Measurements from ENCODE around the gene GOSR1. TPM values are rescaled to one million over a fixed set of nuclear protein-coding genes. Genes with fewer than 3 reads are reported as not detected.
"Not testable (repeated sequence)": the region's sequence is repeated elsewhere in the genome, so short reads cannot be mapped to it uniquely, and the experiment has no call there.

The GOSR1 gene
- total RNA-seq, 2 experiments from 2014 or later = 43.2 to 45.6 TPM

GRCh38 chr17:30565073-30565935 is 88.1 kb downstream of the GOSR1 start:
- TF ChIP-seq CTCF (IDR thresholded peaks at IDR 0.05) = no peak
- Histone ChIP-seq H3K4me1 (ENCODE audit: insufficient read depth, low read length) (no peaks in the 10 kb centered on the region), H3K4me3 (ENCODE audit: low read length) (no peak overlapping the region), H3K27me3 (ENCODE audit: control insufficient read depth in 1 of 2, insufficient read depth in 2 of 2, low read length in 2 of 2) (no peaks in the 10 kb centered on the region), H3K27ac (ENCODE audit: low read depth in 1 of 2, low read length in 2 of 2) (no peak overlapping the region), H3K9me3 (ENCODE audit: control insufficient read depth in 1 of 2, insufficient read depth in 1 of 2, low read length in 2 of 2) (no peaks in the 10 kb centered on the region), H3K36me3 (ENCODE audit: insufficient read depth, low read length) (no peaks in the 10 kb centered on the region)
- no peak for ATAC-seq (ENCODE audit: poor library complexity)
- intact Hi-C loops (cut with DNase I, micrococcal nuclease) = no loop called here
- POLR2A ChIA-PET = no interaction called here
- H3K27me3 Mint-ChIP-seq = no peaks in the 10 kb centered on the region
- CTCF ChIA-PET = no interaction called here
- no peak overlapping the region for H3K27ac Mint-ChIP-seq
- H3K36me3 Mint-ChIP-seq (ENCODE audit: low read depth) = no peaks in the 10 kb centered on the region
- DNase-seq = no peak
- no peaks in the 10 kb centered on the region for H3K9me3 Mint-ChIP-seq
- H3K4me3 Mint-ChIP-seq = no peak overlapping the region
- no peaks in the 10 kb centered on the region for H3K4me1 Mint-ChIP-seq (ENCODE audit: low read depth)

- ATAC-seq (ENCODE audit: poor library complexity); H3K4me3 Mint-ChIP-seq; CTCF ChIA-PET: not testable (repeated sequence)
Observed at GRCh38 chr17:30566104-30566503, 88.9 kb downstream of the GOSR1 start.

GRCh38 chr17:30566516-30567225 is 89.5 kb downstream of the GOSR1 start:
- H3K4me1 Mint-ChIP-seq (ENCODE audit: low read depth); H3K36me3 Mint-ChIP-seq (ENCODE audit: low read depth); DNase-seq; H3K4me3 Mint-ChIP-seq; H3K9me3 Mint-ChIP-seq; H3K27ac ChIP-seq (ENCODE audit: low read depth in 1 of 2, low read length in 2 of 2); CTCF ChIA-PET; POLR2A ChIA-PET; H3K36me3 ChIP-seq (ENCODE audit: insufficient read depth, low read length); H3K4me1 ChIP-seq (ENCODE audit: insufficient read depth, low read length); H3K27me3 ChIP-seq (ENCODE audit: control insufficient read depth in 1 of 2, insufficient read depth in 2 of 2, low read length in 2 of 2); H3K27ac Mint-ChIP-seq; H3K9me3 ChIP-seq (ENCODE audit: control insufficient read depth in 1 of 2, insufficient read depth in 1 of 2, low read length in 2 of 2); H3K27me3 Mint-ChIP-seq; ATAC-seq (ENCODE audit: poor library complexity); H3K4me3 ChIP-seq (ENCODE audit: low read length); intact Hi-C loops (cut with DNase I, micrococcal nuclease): not testable (repeated sequence)

More at GRCh38 chr17:30566104-30566503, 88.9 kb downstream of the GOSR1 start:
- DNase-seq; H3K27ac Mint-ChIP-seq; H3K27me3 ChIP-seq (ENCODE audit: control insufficient read depth in 1 of 2, insufficient read depth in 2 of 2, low read length in 2 of 2); H3K4me1 ChIP-seq (ENCODE audit: insufficient read depth, low read length); intact Hi-C loops (cut with DNase I, micrococcal nuclease); H3K36me3 ChIP-seq (ENCODE audit: insufficient read depth, low read length); H3K9me3 Mint-ChIP-seq; H3K4me1 Mint-ChIP-seq (ENCODE audit: low read depth); H3K9me3 ChIP-seq (ENCODE audit: control insufficient read depth in 1 of 2, insufficient read depth in 1 of 2, low read length in 2 of 2); POLR2A ChIA-PET; H3K27ac ChIP-seq (ENCODE audit: low read depth in 1 of 2, low read length in 2 of 2); H3K27me3 Mint-ChIP-seq; H3K36me3 Mint-ChIP-seq (ENCODE audit: low read depth); H3K4me3 ChIP-seq (ENCODE audit: low read length): not testable (repeated sequence)

GRCh38 chr17:30567231-30568116 is 90.3 kb downstream of the GOSR1 start:
- no peaks in the 10 kb centered on the region for H3K4me1 Mint-ChIP-seq (ENCODE audit: low read depth)
- H3K9me3 Mint-ChIP-seq = no peaks in the 10 kb centered on the region
- intact Hi-C loops (cut with DNase I, micrococcal nuclease) = no loop called here
- TF ChIP-seq CTCF (IDR thresholded peaks at IDR 0.05) = no peak
- H3K27me3 Mint-ChIP-seq = no peaks in the 10 kb centered on the region
- H3K4me3 Mint-ChIP-seq = no peak overlapping the region
- DNase-seq (no peak), ATAC-seq (ENCODE audit: poor library complexity) (no peak)
- H3K9me3 ChIP-seq (ENCODE audit: control insufficient read depth in 1 of 2, insufficient read depth in 1 of 2, low read length in 2 of 2) = no peaks in the 10 kb centered on the region
- CTCF ChIA-PET = no interaction called here
- H3K27me3 ChIP-seq (ENCODE audit: control insufficient read depth in 1 of 2, insufficient read depth in 2 of 2, low read length in 2 of 2) = no peaks in the 10 kb centered on the region
- no peaks in the 10 kb centered on the region for H3K4me1 ChIP-seq (ENCODE audit: insufficient read depth, low read length)
- no peak overlapping the region for H3K4me3 ChIP-seq (ENCODE audit: low read length)
- no peaks in the 10 kb centered on the region for H3K36me3 Mint-ChIP-seq (ENCODE audit: low read depth)
- H3K27ac Mint-ChIP-seq = no peak overlapping the region
- POLR2A ChIA-PET = no interaction called here
- no peak overlapping the region for H3K27ac ChIP-seq (ENCODE audit: low read depth in 1 of 2, low read length in 2 of 2)
- no peaks in the 10 kb centered on the region for H3K36me3 ChIP-seq (ENCODE audit: insufficient read depth, low read length)
